ENCODE data around the gene KCNQ1. TPM values are rescaled to one million over a fixed set of nuclear protein-coding genes. Genes with fewer than 3 reads are reported as not detected.

Gene KCNQ1
- total and polyA plus RNA-seq, 2 experiments from 2014 or later = 0.45 to 0.87 TPM

DNA sequence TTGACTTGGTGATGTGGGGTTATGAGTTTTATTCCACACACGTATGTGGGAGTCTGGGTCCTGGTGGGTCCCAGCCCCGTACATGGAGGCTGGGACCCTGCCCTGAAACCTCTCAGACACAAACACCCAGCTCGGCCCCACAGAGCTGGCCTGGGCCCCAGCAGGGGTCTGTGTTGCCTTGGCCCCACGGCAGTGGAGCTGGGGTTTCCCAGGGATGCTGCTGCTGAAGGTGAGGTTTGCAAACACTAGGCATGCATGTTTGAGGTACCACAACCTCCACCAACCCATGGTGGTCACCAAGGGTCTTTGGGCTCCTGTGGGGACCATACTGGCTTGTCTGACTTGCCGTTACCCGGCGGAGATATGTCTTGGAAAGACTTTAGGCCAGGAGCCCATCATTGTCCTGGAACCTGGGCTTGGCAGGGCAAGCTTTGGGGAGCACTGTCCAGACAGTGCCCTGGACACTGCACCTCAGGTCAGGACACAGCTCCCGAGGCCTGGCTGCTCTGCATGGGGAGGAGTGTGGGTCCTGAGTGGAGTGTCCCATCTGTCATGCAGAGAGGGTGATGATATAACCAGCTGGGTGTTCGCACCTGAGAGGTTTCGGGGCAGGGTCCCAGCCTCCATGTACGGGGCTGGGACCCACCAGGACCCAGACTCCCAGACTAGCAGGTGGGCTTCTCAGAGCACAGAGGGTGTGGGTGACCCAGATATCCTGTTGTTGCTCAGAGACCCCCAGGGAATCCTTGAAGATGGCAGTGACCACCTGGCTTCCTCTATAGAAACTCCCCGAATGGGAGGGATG lies 63.3 kb downstream of the KCNQ1 start (continued):
- TF ChIP-seq, protein P1, sequence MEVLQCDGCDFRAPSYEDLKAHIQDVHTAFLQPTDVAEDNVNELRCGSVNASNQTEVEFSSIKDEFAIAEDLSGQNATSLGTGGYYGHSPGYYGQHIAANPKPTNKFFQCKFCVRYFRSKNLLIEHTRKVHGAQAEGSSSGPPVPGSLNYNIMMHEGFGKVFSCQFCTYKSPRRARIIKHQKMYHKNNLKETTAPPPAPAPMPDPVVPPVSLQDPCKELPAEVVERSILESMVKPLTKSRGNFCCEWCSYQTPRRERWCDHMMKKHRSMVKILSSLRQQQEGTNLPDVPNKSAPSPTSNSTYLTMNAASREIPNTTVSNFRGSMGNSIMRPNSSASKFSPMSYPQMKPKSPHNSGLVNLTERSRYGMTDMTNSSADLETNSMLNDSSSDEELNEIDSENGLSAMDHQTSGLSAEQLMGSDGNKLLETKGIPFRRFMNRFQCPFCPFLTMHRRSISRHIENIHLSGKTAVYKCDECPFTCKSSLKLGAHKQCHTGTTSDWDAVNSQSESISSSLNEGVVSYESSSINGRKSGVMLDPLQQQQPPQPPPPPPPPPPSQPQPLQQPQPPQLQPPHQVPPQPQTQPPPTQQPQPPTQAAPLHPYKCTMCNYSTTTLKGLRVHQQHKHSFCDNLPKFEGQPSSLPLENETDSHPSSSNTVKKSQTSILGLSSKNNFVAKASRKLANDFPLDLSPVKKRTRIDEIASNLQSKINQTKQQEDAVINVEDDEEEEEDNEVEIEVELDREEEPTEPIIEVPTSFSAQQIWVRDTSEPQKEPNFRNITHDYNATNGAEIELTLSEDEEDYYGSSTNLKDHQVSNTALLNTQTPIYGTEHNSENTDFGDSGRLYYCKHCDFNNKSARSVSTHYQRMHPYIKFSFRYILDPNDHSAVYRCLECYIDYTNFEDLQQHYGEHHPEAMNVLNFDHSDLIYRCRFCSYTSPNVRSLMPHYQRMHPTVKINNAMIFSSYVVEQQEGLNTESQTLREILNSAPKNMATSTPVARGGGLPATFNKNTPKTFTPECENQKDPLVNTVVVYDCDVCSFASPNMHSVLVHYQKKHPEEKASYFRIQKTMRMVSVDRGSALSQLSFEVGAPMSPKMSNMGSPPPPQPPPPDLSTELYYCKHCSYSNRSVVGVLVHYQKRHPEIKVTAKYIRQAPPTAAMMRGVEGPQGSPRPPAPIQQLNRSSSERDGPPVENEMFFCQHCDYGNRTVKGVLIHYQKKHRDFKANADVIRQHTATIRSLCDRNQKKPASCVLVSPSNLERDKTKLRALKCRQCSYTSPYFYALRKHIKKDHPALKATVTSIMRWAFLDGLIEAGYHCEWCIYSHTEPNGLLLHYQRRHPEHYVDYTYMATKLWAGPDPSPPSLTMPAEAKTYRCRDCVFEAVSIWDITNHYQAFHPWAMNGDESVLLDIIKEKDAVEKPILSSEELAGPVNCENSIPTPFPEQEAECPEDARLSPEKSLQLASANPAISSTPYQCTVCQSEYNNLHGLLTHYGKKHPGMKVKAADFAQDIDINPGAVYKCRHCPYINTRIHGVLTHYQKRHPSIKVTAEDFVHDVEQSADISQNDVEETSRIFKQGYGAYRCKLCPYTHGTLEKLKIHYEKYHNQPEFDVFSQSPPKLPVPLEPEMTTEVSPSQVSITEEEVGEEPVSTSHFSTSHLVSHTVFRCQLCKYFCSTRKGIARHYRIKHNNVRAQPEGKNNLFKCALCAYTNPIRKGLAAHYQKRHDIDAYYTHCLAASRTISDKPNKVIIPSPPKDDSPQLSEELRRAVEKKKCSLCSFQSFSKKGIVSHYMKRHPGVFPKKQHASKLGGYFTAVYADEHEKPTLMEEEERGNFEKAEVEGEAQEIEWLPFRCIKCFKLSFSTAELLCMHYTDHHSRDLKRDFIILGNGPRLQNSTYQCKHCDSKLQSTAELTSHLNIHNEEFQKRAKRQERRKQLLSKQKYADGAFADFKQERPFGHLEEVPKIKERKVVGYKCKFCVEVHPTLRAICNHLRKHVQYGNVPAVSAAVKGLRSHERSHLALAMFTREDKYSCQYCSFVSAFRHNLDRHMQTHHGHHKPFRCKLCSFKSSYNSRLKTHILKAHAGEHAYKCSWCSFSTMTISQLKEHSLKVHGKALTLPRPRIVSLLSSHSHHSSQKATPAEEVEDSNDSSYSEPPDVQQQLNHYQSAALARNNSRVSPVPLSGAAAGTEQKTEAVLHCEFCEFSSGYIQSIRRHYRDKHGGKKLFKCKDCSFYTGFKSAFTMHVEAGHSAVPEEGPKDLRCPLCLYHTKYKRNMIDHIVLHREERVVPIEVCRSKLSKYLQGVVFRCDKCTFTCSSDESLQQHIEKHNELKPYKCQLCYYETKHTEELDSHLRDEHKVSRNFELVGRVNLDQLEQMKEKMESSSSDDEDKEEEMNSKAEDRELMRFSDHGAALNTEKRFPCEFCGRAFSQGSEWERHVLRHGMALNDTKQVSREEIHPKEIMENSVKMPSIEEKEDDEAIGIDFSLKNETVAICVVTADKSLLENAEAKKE (CRISPR knock-in tag; IDR thresholded peaks at IDR 0.05) = no peak

- H2AFZ ChIP-seq = no peak overlapping the region
- peaks cover 56% of the 10 kb centered on the region for H3K27me3 ChIP-seq (ENCODE audit: insufficient read depth)
- no peaks in the 10 kb centered on the region for H3K9me2 ChIP-seq (ENCODE audit: insufficient read depth)
- H3K36me3 Mint-ChIP-seq (ENCODE audit: low read depth) = no peaks in the 10 kb centered on the region
- H3K79me2 ChIP-seq (replicated peaks; ENCODE audit: insufficient read depth) = no peaks in the 10 kb centered on the region
- DNase-seq (ENCODE audit: low spot score) = no peak
- H3K9me3 Mint-ChIP-seq = no peaks in the 10 kb centered on the region
- H3K4me3 Mint-ChIP-seq = no peak overlapping the region
- H3K27me3 Mint-ChIP-seq (ENCODE audit: insufficient read depth, low read depth, poor library complexity) = peaks cover 49% of the 10 kb centered on the region
- H3K4me2 ChIP-seq = no peak overlapping the region
- H3K4me1 Mint-ChIP-seq = no peaks in the 10 kb centered on the region
- H3K27ac ChIP-seq (ENCODE audit: low read depth) = no peak overlapping the region
- no peaks in the 10 kb centered on the region for H3K4me1 ChIP-seq (ENCODE audit: insufficient read depth)
- no peaks in the 10 kb centered on the region for H3K36me3 ChIP-seq (ENCODE audit: insufficient read depth)
- no peak for ATAC-seq
- no peak overlapping the region for H3K27ac Mint-ChIP-seq
- no peaks in the 10 kb centered on the region for H4K20me1 ChIP-seq (replicated peaks; ENCODE audit: insufficient read depth)
- no peak overlapping the region for H3K4me3 ChIP-seq
- no peaks in the 10 kb centered on the region for H3F3A ChIP-seq (replicated peaks; ENCODE audit: low read depth)
- TF ChIP-seq, protein P2, sequence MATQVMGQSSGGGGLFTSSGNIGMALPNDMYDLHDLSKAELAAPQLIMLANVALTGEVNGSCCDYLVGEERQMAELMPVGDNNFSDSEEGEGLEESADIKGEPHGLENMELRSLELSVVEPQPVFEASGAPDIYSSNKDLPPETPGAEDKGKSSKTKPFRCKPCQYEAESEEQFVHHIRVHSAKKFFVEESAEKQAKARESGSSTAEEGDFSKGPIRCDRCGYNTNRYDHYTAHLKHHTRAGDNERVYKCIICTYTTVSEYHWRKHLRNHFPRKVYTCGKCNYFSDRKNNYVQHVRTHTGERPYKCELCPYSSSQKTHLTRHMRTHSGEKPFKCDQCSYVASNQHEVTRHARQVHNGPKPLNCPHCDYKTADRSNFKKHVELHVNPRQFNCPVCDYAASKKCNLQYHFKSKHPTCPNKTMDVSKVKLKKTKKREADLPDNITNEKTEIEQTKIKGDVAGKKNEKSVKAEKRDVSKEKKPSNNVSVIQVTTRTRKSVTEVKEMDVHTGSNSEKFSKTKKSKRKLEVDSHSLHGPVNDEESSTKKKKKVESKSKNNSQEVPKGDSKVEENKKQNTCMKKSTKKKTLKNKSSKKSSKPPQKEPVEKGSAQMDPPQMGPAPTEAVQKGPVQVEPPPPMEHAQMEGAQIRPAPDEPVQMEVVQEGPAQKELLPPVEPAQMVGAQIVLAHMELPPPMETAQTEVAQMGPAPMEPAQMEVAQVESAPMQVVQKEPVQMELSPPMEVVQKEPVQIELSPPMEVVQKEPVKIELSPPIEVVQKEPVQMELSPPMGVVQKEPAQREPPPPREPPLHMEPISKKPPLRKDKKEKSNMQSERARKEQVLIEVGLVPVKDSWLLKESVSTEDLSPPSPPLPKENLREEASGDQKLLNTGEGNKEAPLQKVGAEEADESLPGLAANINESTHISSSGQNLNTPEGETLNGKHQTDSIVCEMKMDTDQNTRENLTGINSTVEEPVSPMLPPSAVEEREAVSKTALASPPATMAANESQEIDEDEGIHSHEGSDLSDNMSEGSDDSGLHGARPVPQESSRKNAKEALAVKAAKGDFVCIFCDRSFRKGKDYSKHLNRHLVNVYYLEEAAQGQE (IDR thresholded peaks at IDR 0.05; ENCODE audit: unreplicated experiment) = no peak
- TF ChIP-seq JUNB (IDR thresholded peaks at IDR 0.05; ENCODE audit: unreplicated experiment) (no peak), POLR2AphosphoS5 (IDR thresholded peaks at IDR 0.05; ENCODE audit: low read depth) (no peak), CTCF (conservative IDR thresholded peaks at IDR 0.05; ENCODE audit: low read depth in 2 of 2) (no peak), NANOG (IDR thresholded peaks at IDR 0.05; ENCODE audit: borderline replicate concordance) (no peak)
These were observed 64.0 kb downstream of the KCNQ1 start for GRCh38 chr11:2508793-2509192.

Measured in GM23338 (cell line).